Measurements from ENCODE around the gene BRSK1.

The BRSK1 gene

DNA sequence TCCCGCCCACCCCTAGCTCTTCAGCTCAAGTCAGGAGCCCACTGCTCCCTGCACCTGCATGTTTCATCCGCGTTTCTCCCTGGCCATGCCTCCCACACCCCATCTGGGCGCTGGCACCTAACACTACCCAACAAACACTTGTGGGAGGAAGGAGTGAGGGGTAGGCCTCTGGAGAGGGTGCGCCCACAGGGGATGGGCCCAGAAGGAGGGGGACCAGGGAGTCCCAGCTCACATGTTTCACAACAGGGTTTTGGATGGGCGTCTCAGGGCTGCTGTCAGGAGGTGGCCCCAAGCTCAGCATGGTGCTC, 43.1 kb upstream of the BRSK1 start:
- no peaks in the 10 kb centered on the region for H3K4me1 ChIP-seq (ENCODE audit: insufficient read depth, low read length, poor library complexity, severe bottlenecking)
- H3K4me3 ChIP-seq (ENCODE audit: low read length, poor library complexity, severe bottlenecking), result no peak overlapping the region
- TF ChIP-seq, protein P1, sequence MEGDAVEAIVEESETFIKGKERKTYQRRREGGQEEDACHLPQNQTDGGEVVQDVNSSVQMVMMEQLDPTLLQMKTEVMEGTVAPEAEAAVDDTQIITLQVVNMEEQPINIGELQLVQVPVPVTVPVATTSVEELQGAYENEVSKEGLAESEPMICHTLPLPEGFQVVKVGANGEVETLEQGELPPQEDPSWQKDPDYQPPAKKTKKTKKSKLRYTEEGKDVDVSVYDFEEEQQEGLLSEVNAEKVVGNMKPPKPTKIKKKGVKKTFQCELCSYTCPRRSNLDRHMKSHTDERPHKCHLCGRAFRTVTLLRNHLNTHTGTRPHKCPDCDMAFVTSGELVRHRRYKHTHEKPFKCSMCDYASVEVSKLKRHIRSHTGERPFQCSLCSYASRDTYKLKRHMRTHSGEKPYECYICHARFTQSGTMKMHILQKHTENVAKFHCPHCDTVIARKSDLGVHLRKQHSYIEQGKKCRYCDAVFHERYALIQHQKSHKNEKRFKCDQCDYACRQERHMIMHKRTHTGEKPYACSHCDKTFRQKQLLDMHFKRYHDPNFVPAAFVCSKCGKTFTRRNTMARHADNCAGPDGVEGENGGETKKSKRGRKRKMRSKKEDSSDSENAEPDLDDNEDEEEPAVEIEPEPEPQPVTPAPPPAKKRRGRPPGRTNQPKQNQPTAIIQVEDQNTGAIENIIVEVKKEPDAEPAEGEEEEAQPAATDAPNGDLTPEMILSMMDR (conservative IDR thresholded peaks at IDR 0.05; ENCODE audit: low read length), result no peak
- no peak for TF ChIP-seq EZH2phosphoT487 (IDR thresholded peaks at IDR 0.05; ENCODE audit: borderline replicate concordance)
- H3K9me3 ChIP-seq (ENCODE audit: insufficient read depth, low read depth, low read length), result no peaks in the 10 kb centered on the region
- no peak overlapping the region for H2AFZ ChIP-seq (ENCODE audit: low read length)
- peaks cover 70% of the 10 kb centered on the region for H3K79me2 ChIP-seq (ENCODE audit: insufficient read depth, low read length)
- no peaks in the 10 kb centered on the region for H3K27me3 ChIP-seq (ENCODE audit: insufficient read depth, low read length, poor library complexity, severe bottlenecking)
- H4K20me1 ChIP-seq (ENCODE audit: insufficient read depth, low read length, poor library complexity, severe bottlenecking), result peaks cover 84% of the 10 kb centered on the region
- H3F3A ChIP-seq (ENCODE audit: low read depth), result no peaks in the 10 kb centered on the region
- H3K36me3 ChIP-seq (ENCODE audit: insufficient read depth, low read length), result peaks cover 98% of the 10 kb centered on the region
- no peak overlapping the region for H3K9ac ChIP-seq (ENCODE audit: low read depth, low read length, poor library complexity, severe bottlenecking)
- no peak overlapping the region for H3K4me2 ChIP-seq (ENCODE audit: low read depth, low read length, poor library complexity, severe bottlenecking)
- H3K9me2 ChIP-seq (replicated peaks; ENCODE audit: low read depth, low read length), result no peaks in the 10 kb centered on the region

DNA sequence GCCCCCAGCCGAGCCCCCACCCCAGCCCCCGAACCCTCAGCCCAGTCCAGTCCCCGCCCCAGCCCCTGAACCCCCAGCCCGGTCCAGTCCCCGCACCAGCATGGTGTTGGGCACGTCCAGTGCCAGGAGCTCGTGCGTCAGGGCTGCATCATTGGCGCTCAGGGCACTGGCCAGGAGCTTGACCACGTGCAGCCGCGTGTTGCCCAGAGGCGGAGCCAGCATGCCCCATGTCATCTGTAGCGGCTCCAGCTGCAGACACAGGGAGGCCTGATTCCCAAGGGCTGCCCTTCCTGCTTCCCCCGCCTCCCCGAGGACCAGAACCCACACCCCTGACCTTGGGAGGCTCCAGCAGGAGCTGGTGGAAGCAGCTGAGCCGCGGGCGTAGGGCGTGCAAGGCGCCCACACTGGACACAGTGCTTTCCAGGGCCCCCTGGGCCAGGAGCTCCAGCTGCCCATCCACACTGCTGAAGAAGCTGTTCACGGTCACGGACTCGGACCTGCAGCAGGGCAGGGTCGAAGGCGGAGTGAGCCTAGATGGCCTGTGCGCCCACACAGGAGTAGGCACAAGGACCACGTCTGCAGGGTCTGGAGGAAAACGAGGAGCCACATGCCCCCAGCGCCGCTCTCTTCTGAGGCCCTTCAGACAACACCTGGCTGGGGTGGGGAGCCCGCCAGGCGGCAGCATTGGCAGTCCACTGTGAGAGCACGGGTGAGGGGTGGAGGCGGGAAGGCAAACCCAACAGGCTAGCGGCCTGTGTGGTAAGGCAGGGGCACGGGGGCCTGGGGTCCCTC, 42.5 kb upstream of the BRSK1 start:
- Histone ChIP-seq H3F3A (ENCODE audit: low read depth) (no peaks in the 10 kb centered on the region), H3K9ac (ENCODE audit: low read depth, low read length, poor library complexity, severe bottlenecking) (no peak overlapping the region), H3K79me2 (ENCODE audit: insufficient read depth, low read length) (peaks cover 77% of the 10 kb centered on the region), H4K20me1 (ENCODE audit: insufficient read depth, low read length, poor library complexity, severe bottlenecking) (peaks cover 84% of the 10 kb centered on the region), H3K27me3 (ENCODE audit: insufficient read depth, low read length, poor library complexity, severe bottlenecking) (no peaks in the 10 kb centered on the region), H3K4me1 (ENCODE audit: insufficient read depth, low read length, poor library complexity, severe bottlenecking) (no peaks in the 10 kb centered on the region), H3K4me3 (ENCODE audit: low read length, poor library complexity, severe bottlenecking) (no peak overlapping the region), H3K9me3 (ENCODE audit: insufficient read depth, low read depth, low read length) (no peaks in the 10 kb centered on the region), H2AFZ (ENCODE audit: low read length) (no peak overlapping the region), H3K9me2 (replicated peaks; ENCODE audit: low read depth, low read length) (no peaks in the 10 kb centered on the region), H3K36me3 (ENCODE audit: insufficient read depth, low read length) (peaks cover 98% of the 10 kb centered on the region), H3K4me2 (ENCODE audit: low read depth, low read length, poor library complexity, severe bottlenecking) (no peak overlapping the region)
- TF ChIP-seq EZH2phosphoT487 (IDR thresholded peaks at IDR 0.05; ENCODE audit: borderline replicate concordance), result no peak
- TF ChIP-seq, protein P1 (conservative IDR thresholded peaks at IDR 0.05; ENCODE audit: low read length), result no peak

DNA sequence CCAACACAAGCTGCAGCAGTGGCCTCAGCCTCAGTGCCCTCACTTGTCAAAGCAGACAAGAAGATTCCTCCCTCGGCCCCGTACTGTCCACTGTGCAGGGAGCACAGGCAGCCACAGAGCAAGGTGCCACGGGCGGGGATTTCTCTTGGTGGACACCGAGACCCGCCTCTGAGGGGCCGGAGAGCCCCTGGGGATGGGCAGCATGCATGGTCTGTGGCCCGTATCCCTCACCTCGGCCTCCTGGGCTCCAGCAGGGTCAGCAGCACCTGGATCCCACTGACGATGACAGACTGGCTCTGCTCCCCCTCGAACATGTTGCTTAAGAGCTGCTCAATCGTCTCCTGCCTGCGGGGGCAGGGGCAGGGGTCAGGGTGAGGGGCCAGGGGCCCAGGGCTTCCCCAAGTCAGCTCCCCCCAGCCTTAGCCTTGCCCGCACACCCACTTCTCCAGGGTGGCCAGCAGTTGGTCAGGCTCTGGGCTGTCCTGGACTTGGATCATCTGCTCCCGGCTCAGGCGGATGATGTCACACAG, 41.8 kb upstream of the BRSK1 start:
- Histone ChIP-seq H3K4me3 (ENCODE audit: low read length, poor library complexity, severe bottlenecking) (no peak overlapping the region), H3F3A (ENCODE audit: low read depth) (no peaks in the 10 kb centered on the region), H4K20me1 (ENCODE audit: insufficient read depth, low read length, poor library complexity, severe bottlenecking) (peaks cover 85% of the 10 kb centered on the region), H3K36me3 (ENCODE audit: insufficient read depth, low read length) (peaks cover 98% of the 10 kb centered on the region), H3K79me2 (ENCODE audit: insufficient read depth, low read length) (peaks cover 78% of the 10 kb centered on the region), H3K4me2 (ENCODE audit: low read depth, low read length, poor library complexity, severe bottlenecking) (no peak overlapping the region), H3K9me2 (replicated peaks; ENCODE audit: low read depth, low read length) (no peaks in the 10 kb centered on the region), H2AFZ (ENCODE audit: low read length) (no peak overlapping the region), H3K27me3 (ENCODE audit: insufficient read depth, low read length, poor library complexity, severe bottlenecking) (no peaks in the 10 kb centered on the region), H3K9me3 (ENCODE audit: insufficient read depth, low read depth, low read length) (no peaks in the 10 kb centered on the region), H3K9ac (ENCODE audit: low read depth, low read length, poor library complexity, severe bottlenecking) (no peak overlapping the region), H3K4me1 (ENCODE audit: insufficient read depth, low read length, poor library complexity, severe bottlenecking) (no peaks in the 10 kb centered on the region)
- TF ChIP-seq, protein P1 (conservative IDR thresholded peaks at IDR 0.05; ENCODE audit: low read length), result no peak
- no peak for TF ChIP-seq EZH2phosphoT487 (IDR thresholded peaks at IDR 0.05; ENCODE audit: borderline replicate concordance)
